ENCODE data around the gene GBF1.

Gene GBF1

GRCh38 chr10:102285133-102285532 is 39.8 kb downstream of the GBF1 start:
- no peak for DNase-seq
- peaks cover 24% of the 10 kb centered on the region; the same call in 1 of the 2 replicates for H3K36me3 ChIP-seq (ENCODE audit: insufficient read depth, low read length)
- no peak overlapping the region for H3K4me3 ChIP-seq (ENCODE audit: low read depth in 1 of 2, low read length in 2 of 2)
- peaks cover 29% of the 10 kb centered on the region for H4K20me1 ChIP-seq (ENCODE audit: insufficient read depth, low read length)
- no peaks in the 10 kb centered on the region; the same call in 1 of the 2 replicates for H3K4me1 ChIP-seq (ENCODE audit: insufficient read depth, low read length)
- no peaks in the 10 kb centered on the region for H3K27me3 ChIP-seq (ENCODE audit: insufficient read depth, low read length, poor library complexity)
- H3K79me2 ChIP-seq (ENCODE audit: insufficient read depth, low read length): peaks cover 77% of the 10 kb centered on the region
- no peak overlapping the region for H3K9ac ChIP-seq (ENCODE audit: low read depth, low read length)
- H2AFZ ChIP-seq (ENCODE audit: low read depth, low read length): no peak overlapping the region
- no peak overlapping the region for H3K27ac ChIP-seq (ENCODE audit: low read length)
- TF ChIP-seq EZH2 (IDR thresholded peaks at IDR 0.05; ENCODE audit: borderline replicate concordance, low read depth, low read length, severe bottlenecking) (no peak), CTCF (IDR thresholded peaks at IDR 0.05; ENCODE audit: borderline replicate concordance, extremely low read depth, low read length, poor library complexity, severe bottlenecking) (no peak)
- no peak overlapping the region for H3K4me2 ChIP-seq (ENCODE audit: insufficient read depth, low read length)
- ATAC-seq (ENCODE audit: insufficient read depth, low read depth): no peak
- no peaks in the 10 kb centered on the region for H3K9me3 ChIP-seq (ENCODE audit: insufficient read depth, low read length, severe bottlenecking)

GRCh38 chr10:102286216-102286615 is 40.9 kb downstream of the GBF1 start:
- Histone ChIP-seq H3K27me3 (ENCODE audit: insufficient read depth, low read length, poor library complexity) (no peaks in the 10 kb centered on the region), H3K27ac (ENCODE audit: low read length) (no peak overlapping the region), H4K20me1 (ENCODE audit: insufficient read depth, low read length) (peaks cover 21% of the 10 kb centered on the region; the same call in 1 of the 2 replicates), H3K9me3 (ENCODE audit: insufficient read depth, low read length, severe bottlenecking) (no peaks in the 10 kb centered on the region), H3K4me2 (ENCODE audit: insufficient read depth, low read length) (no peak overlapping the region), H3K79me2 (ENCODE audit: insufficient read depth, low read length) (peaks cover 71% of the 10 kb centered on the region), H2AFZ (ENCODE audit: low read depth, low read length) (no peak overlapping the region), H3K36me3 (ENCODE audit: insufficient read depth, low read length) (peaks cover 17% of the 10 kb centered on the region; the same call in 1 of the 2 replicates), H3K4me1 (ENCODE audit: insufficient read depth, low read length) (no peaks in the 10 kb centered on the region), H3K4me3 (ENCODE audit: low read depth in 1 of 2, low read length in 2 of 2) (no peak overlapping the region), H3K9ac (ENCODE audit: low read depth, low read length) (no peak overlapping the region)
- ATAC-seq (ENCODE audit: insufficient read depth, low read depth) (no peak), DNase-seq (no peak)
- TF ChIP-seq EZH2 (IDR thresholded peaks at IDR 0.05; ENCODE audit: borderline replicate concordance, low read depth, low read length, severe bottlenecking): no peak
- TF ChIP-seq CTCF (IDR thresholded peaks at IDR 0.05; ENCODE audit: borderline replicate concordance, extremely low read depth, low read length, poor library complexity, severe bottlenecking): no peak

GRCh38 chr10:102287538-102287937 is 42.2 kb downstream of the GBF1 start:
- Histone ChIP-seq H2AFZ (ENCODE audit: low read depth, low read length) (no peak overlapping the region), H3K27ac (ENCODE audit: low read length) (no peak overlapping the region), H3K36me3 (ENCODE audit: insufficient read depth, low read length) (peaks cover 17% of the 10 kb centered on the region; the same call in 1 of the 2 replicates), H3K9me3 (ENCODE audit: insufficient read depth, low read length, severe bottlenecking) (no peaks in the 10 kb centered on the region), H3K4me1 (ENCODE audit: insufficient read depth, low read length) (no peaks in the 10 kb centered on the region), H3K4me3 (ENCODE audit: low read depth in 1 of 2, low read length in 2 of 2) (no peak overlapping the region), H3K9ac (ENCODE audit: low read depth, low read length) (no peak overlapping the region), H3K4me2 (ENCODE audit: insufficient read depth, low read length) (no peak overlapping the region), H3K27me3 (ENCODE audit: insufficient read depth, low read length, poor library complexity) (no peaks in the 10 kb centered on the region), H4K20me1 (ENCODE audit: insufficient read depth, low read length) (peaks cover 28% of the 10 kb centered on the region; the same call in 1 of the 2 replicates), H3K79me2 (ENCODE audit: insufficient read depth, low read length) (peaks cover 75% of the 10 kb centered on the region)
- no peak for DNase-seq
- TF ChIP-seq EZH2 (IDR thresholded peaks at IDR 0.05; ENCODE audit: borderline replicate concordance, low read depth, low read length, severe bottlenecking): no peak
- TF ChIP-seq CTCF (IDR thresholded peaks at IDR 0.05; ENCODE audit: borderline replicate concordance, extremely low read depth, low read length, poor library complexity, severe bottlenecking): no peak
- ATAC-seq (ENCODE audit: insufficient read depth, low read depth): no peak
